OCI-LY3 (cell line): Measurements from ENCODE around the gene PIK3R5.

Source experiments
- H2AFZ ChIP-seq: fragments of 200-600, 300-600 bp; shearing (Covaris generic); 2 replicates; pipeline ENCODE4 v1.6.0; 2014; ENCODE audit warnings: antibody characterized with exemption, low read depth, low read length
- H3K27ac ChIP-seq: fragments of 200-600, 300-600 bp; sonication (generic); 2 replicates; pipeline ENCODE4 v1.5.1; 2014; ENCODE audit warnings: mild to moderate bottlenecking, low read length, moderate library complexity, mixed read lengths
- H3K27me3 ChIP-seq: fragments of 200-600, 300-600 bp; sonication (generic); 2 replicates; pipeline ENCODE4 v1.6.1; 2014; ENCODE audit warnings: low read depth, low read length, mixed read lengths
- H3K36me3 ChIP-seq: fragments of 200-600, 300-600 bp; sonication (generic); replicated peaks from 2 replicates; pipeline ENCODE3; 2014; ENCODE audit warnings: low read depth, low read length, mixed read lengths
- H3K4me1 ChIP-seq: fragments of 300-600, 200-600 bp; sonication (generic); 2 replicates; pipeline ENCODE4 v1.6.1; 2014; ENCODE audit warnings: low read length, mixed read lengths
- H3K4me2 ChIP-seq: fragments of 200-600, 300-600 bp; sonication (generic); 2 replicates; pipeline ENCODE4 v1.6.1; 2014; ENCODE audit warnings: low read length, mixed read lengths
- H3K4me3 ChIP-seq: fragments of 300-600, 200-600 bp; sonication (generic); 2 replicates; pipeline ENCODE4 v1.5.1; 2014; ENCODE audit warnings: antibody characterized with exemption, mild to moderate bottlenecking, low read length, moderate library complexity
- H3K79me2 ChIP-seq: fragments of 300-600, 200-600 bp; shearing (Covaris generic); 2 replicates; pipeline ENCODE4 v1.6.1; 2014; ENCODE audit warnings: mild to moderate bottlenecking, low read length, mixed read lengths
- H3K9ac ChIP-seq: fragments of 300-600, 200-600 bp; shearing (Covaris generic); 2 replicates; pipeline ENCODE4 v1.6.0; 2014; ENCODE audit warnings: mild to moderate bottlenecking, low read length, moderate library complexity
- H3K9me3 ChIP-seq: fragments of 200-600, 300-600 bp; shearing (Covaris generic); 2 replicates; pipeline ENCODE4 v1.6.1; 2014; ENCODE audit warnings: low read length, mixed read lengths; ENCODE audit not compliant: insufficient read depth
- H4K20me1 ChIP-seq: fragments of 200-600, 300-600 bp; sonication (generic); 2 replicates; pipeline ENCODE4 v1.6.1; 2016; ENCODE audit warnings: low read length, mixed read lengths; ENCODE audit not compliant: insufficient read depth
- CTCF ChIP-seq: fragments of 200-600, 300-600 bp; sonication (generic); IDR thresholded peaks from 2 replicates; pipeline ENCODE4 v1.5.1; 2014; ENCODE audit warnings: antibody characterized with exemption, low read length, low read depth
- EZH2phosphoT487 ChIP-seq: fragments of 200-600 bp; shearing (Covaris generic); IDR thresholded peaks from 2 replicates; pipeline ENCODE4 v1.6.1; 2018; ENCODE audit warnings: antibody characterized with exemption, mixed run types, low read depth

The PIK3R5 gene

GRCh38 chr17:8830141-8830540 is 135.4 kb downstream of the PIK3R5 start:
- Histone ChIP-seq H3K4me1 (no peaks in the 10 kb centered on the region), H3K27ac (no peak overlapping the region), H3K4me2 (no peak overlapping the region), H3K9ac (no peak overlapping the region), H2AFZ (no peak overlapping the region), H3K4me3 (no peak overlapping the region), H3K79me2 (no peaks in the 10 kb centered on the region), H3K9me3 (no peaks in the 10 kb centered on the region), H3K27me3 (no peaks in the 10 kb centered on the region), H4K20me1 (no peaks in the 10 kb centered on the region), H3K36me3 (no peaks in the 10 kb centered on the region)
- TF ChIP-seq EZH2phosphoT487: no peak
- no peak for TF ChIP-seq CTCF

- Histone ChIP-seq H3K79me2 (no peaks in the 10 kb centered on the region), H3K9me3 (no peaks in the 10 kb centered on the region), H3K4me3 (no peak overlapping the region), H3K4me1 (no peaks in the 10 kb centered on the region), H4K20me1 (no peaks in the 10 kb centered on the region), H3K27ac (no peak overlapping the region), H2AFZ (no peak overlapping the region), H3K4me2 (no peak overlapping the region), H3K36me3 (no peaks in the 10 kb centered on the region), H3K27me3 (no peaks in the 10 kb centered on the region), H3K9ac (no peak overlapping the region)
- no peak for TF ChIP-seq CTCF
- no peak for TF ChIP-seq EZH2phosphoT487
Measured at GRCh38 chr17:8829036-8829941, 136.2 kb downstream of the PIK3R5 start.
